ENCODE results near the gene KCNV2.

Gene KCNV2

GRCh38 chr9:2761424-2761823, 44.1 kb downstream of the KCNV2 start:
- no peak for DNase-seq

GRCh38 chr9:2764353-2764752, 47.0 kb downstream of the KCNV2 start:
- no peak for DNase-seq

- DNase-seq = no peak
Observed at GRCh38 chr9:2765250-2765880, 48.1 kb downstream of the KCNV2 start.

GRCh38 chr9:2767800-2768677, 50.7 kb downstream of the KCNV2 start:
- no peak for DNase-seq

- DNase-seq = no peak
Observed at GRCh38 chr9:2771087-2771486, 53.8 kb downstream of the KCNV2 start.

GRCh38 chr9:2771661-2772060, 54.4 kb downstream of the KCNV2 start:
- no peak for DNase-seq

- DNase-seq = no peak
Observed at GRCh38 chr9:2777454-2777853, 60.1 kb downstream of the KCNV2 start.

GRCh38 chr9:2778816-2779215, 61.5 kb downstream of the KCNV2 start:
- DNase-seq = no peak

Measured in T-helper 9 cell (primary cell).